GM03348 (cell line): Measurements from ENCODE around the gene GPR157.
"Not testable (repeated sequence)": the region's sequence is repeated elsewhere in the genome, so short reads cannot be mapped to it uniquely, and the experiment has no call there.

Experiments used
- DNase-seq: peaks from one replicate; pipeline ENCODE4 v3.0.0; 2012; ENCODE audit warnings: low spot score

Gene GPR157

DNA sequence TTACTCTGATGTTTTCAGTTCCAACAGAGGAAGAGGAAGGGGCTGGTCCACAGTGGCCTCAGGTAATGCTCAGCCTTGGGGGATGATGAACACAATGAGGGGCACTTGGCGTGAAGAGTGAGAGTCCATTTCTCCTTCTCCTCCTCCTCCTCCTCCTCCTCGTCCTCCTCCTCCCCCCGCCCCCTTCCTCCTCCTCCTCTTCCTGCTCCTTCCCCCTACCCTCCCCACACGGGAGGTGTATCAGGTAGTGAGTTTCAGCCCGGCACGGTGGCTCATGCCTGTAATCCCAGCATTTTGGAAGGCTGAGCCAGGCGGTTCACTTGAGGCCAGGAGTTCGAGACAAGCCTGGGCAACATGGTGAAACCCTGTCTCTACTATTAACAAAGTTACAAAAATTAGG, 17.3 kb upstream of the GPR157 start:
- DNase-seq = no peak

DNA sequence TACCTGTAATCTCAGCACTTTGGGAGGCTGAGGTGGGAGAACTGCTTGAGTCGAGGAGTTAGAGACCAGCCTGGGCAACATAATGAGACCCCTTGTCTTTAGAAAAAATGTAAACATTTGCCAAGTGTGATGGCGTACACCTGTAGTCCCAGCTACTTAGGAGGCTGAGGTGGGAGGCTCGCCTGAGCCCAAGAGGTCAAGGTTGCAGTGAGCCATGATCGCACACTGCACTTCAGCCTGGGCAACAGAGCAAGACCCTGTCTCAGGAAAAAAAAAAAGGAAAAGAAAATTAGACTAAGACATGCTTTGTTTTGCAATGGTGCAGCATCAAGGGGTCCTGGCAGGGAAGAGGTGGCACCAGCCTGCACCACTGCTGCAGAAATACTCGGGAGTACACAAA, 16.8 kb upstream of the GPR157 start:
- DNase-seq = no peak

DNA sequence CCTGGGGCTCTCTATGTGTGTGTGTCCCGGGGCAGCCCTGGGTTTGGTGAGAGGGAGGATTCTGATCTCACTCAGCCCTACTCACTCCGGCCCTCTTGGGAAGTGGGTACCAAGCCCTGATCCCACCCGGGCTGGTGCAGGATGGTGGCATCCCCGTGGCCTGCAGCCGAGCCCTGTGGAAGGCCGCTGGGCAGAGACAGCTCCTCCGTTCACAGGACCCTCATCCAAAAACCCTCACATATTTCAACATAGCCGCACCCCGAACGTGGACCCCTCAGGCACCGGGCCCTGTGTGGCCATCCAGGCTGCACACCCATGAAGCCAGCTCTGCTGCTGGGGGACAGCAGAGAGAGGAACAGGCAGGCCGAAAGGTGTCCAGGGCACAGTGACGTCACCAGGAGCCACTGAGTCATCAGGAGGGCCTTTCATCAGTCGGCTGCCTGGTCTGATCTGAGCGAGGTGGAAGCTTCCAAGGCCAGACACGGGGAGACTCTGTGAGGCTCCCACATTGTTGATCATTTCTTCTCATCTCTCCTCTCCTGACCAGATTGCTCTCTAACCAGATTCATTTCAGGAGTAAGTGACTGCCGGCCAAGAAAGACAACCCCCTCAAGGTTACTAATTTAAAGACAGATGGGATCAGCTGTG, 16.2 kb upstream of the GPR157 start:
- DNase-seq = peak; percentile 46

GRCh38 chr1:9144494-9144893, 15.6 kb upstream of the GPR157 start:
- not testable (repeated sequence) for DNase-seq

DNA sequence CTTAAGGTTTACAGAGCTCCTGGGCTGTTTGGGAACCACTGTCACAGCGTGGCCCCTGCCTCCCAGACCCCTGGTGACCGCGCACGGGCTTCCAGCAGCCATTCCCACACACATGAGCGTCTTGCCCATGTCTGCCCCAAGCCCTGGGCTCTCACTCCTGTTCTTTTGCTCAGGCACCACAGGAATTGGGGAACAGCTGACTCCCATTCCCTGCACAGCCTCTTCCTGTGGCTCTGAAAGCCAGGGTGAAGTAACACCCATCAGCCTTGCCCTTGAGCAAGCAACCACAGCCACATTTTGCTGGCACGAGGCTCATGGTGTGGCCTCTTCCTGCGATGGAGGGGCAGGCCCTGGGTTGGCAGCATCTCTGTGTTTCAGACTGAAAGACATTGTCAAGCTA, 14.3 kb upstream of the GPR157 start:
- peak; percentile 83 for DNase-seq

- DNase-seq = no peak
Measured at GRCh38 chr1:9139930-9140329, 11.0 kb upstream of the GPR157 start.

DNA sequence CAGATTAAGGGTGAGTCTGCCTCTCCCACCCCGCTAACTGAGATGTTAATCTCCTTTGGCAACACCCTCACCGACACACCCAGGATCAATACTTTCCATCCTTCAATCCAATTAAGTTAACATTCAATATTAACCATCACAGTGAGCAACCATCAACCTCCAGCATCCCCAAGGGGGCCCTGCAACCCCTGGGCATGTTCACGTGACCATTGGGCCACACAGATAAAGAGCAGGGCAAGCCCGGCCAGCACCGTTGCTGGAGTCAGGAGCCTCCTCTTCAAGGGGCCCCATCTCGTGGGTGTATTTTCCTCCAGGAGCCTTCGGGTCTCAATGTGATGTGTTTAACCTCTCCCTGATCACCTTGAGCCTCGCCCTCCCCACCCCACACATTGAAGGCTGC, 8.0 kb upstream of the GPR157 start:
- DNase-seq = no peak

- DNase-seq = no peak
Measured at GRCh38 chr1:9135073-9135836, 6.4 kb upstream of the GPR157 start.

DNA sequence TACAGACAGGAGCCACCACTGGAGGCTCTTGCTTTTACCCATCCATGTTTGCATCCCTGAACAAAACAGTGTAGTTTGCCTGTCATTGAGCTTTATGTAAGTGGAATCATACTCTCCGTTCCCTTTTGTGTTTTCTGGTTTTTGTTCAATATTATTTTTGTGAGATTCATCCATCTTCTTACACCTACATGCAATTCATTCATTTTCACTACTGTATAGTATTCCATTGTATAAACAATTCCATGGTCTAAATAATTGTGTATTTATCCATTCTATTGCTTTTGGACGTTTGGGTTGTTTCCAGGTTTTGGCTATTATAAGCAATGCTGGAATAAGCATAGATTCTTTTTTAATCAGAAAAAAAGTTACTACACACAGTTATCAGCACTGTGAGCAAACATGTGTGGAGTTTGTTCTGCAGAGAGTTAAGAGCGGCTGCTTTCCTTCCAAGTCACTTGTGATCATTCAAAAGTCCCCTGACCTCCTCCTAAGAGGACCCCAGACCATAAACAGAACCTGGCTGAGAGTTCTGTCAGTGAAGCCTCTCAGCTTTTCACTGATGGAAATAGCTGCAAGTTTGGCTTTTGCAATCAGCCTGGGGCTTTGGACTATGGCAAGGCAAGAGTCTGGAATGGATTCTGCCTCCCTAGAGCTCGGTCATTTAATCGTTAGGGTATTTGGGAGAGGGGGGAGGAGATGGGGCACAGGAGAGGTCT, 5.1 kb upstream of the GPR157 start:
- DNase-seq = no peak

GRCh38 chr1:9129266-9130041, 552 bp upstream of the GPR157 start:
- DNase-seq = peak; percentile 85

DNA sequence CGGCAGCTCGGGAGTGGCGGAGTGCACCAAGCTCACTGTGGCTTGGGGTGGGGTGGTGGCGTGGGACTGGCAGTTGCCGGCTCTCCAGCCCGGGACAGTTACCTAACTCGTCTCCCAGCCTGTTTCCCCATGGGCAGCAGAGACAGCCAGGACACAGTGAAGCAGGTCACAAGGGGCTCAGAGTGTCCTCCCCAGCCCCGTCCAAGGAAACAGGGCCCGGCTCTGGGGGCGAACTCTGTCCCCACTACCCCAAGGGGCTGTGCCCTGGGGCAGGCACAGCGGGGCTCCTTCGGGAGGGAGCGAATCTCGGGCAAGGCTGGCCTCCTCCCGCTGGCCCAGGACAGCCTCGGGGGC, 759 bp downstream of the GPR157 start:
- no peak for DNase-seq

DNA sequence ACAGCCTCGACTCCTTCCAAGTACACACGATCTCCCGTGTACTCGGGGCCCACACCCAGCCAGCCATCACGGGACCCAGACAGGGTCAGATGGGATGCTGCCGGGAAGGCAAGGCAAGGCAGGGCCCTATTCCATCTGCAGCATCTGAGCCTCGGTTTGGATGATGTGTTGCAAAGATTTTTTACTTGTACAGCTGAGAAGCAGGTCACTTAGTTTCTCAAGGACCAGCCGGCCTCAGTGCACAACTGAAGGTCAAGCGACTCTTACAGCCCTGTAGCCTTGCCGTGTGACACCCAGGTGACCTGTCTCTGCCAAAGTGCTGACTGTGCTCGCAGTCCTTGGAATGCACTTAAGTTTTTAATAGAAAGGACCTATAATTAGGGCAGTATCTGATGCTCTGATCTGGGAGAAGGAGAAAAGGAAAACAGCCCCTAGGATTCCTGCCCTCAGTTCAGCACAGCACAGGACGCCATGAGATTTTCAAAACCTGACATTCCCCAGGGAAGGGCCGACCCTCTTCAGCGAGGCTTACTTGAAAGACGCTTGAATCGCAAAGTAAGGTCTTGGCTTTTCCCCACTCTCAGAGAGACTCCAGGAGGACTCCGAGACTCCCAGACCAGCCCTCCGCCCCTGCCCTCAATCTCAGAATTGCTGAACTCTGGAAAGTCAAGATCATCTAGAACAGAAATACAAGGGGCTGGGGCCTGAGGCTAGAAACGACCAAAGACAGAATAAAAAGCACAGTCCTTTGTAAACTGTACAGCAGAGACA, 1.3 kb downstream of the GPR157 start:
- DNase-seq = no peak

DNA sequence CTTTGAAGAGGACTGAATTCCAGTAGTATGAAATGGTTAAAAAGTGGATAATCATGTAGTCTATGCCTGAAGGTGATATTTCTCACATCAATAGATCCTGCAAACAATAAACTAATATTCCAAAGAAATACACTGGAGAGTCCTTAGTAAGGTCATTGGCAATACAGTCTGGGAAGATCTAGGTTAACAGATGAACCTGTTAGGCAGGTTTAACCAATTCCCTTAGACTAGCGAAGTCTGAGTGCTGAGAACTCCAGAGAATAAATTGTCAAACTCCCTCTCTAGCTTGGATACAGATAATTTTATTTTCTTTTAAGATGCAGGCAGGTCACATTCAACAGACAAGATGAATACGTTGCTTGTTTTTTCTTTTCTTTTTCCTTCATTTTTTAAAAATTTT, 2.4 kb downstream of the GPR157 start:
- no peak for DNase-seq

GRCh38 chr1:9125847-9126246, 3.1 kb downstream of the GPR157 start:
- not testable (repeated sequence) for DNase-seq

DNA sequence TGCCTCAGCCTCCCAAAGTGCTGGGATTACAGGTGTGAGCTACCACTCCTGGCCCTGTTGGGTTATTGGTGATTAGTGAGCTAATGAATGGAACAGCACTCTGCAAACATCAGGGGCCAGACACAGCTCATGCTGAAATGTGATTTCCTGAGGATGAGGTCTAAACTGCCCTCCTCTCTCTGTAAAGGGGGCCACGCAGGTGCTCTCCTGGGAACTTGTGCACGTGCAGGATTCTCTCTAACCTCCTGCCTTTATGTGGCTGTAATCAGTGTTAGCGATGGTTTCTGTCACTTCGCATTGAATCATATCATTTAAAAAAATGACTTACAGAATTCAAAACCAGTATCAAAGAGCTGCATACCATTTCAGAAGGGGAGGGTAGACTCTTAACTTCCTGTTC, 3.6 kb downstream of the GPR157 start:
- no peak for DNase-seq

DNA sequence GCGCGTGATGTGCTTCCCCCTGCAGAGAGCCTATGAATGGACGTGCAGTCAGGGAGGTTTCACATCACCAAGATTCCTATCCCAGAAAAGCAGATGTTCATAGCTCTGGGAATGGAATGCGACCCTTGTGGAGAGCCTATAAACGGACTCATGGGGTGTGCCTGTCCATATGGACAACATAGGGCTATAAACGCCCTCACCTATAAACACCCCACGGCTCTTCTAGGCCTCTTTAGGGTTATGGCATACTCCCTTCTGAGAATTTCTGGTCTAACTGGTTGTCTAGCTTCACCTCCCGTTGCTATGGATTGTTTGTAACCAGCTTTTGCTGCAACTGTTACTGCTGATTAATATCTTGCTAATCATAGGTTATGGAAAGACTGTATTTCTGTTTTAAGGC, 4.5 kb downstream of the GPR157 start:
- DNase-seq = not testable (repeated sequence)

GRCh38 chr1:9123665-9124064, 5.2 kb downstream of the GPR157 start:
- not testable (repeated sequence) for DNase-seq

- no peak for DNase-seq
Measured at GRCh38 chr1:9121496-9122409, 7.1 kb downstream of the GPR157 start.

- no peak for DNase-seq
Measured at GRCh38 chr1:9120312-9120958, 8.5 kb downstream of the GPR157 start.

DNA sequence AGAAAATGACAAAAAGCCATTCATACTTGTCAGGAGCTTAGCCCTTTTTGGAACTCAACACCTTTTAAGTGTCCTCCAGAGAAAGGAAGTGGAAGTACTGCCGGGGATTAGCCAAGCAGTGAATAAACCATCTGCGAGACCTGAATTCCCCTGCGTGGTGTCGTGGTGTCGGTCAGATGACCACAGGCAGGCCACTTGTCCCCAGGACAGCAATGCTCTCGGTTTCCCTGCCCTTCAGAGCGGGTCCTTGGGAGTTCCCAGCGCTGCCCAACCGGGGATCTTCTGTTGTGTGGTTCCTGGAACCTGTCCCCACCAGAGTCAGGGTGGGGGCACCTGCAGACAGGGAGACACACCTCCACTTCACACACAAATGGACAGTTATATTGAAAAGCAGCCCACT, 9.2 kb downstream of the GPR157 start:
- DNase-seq = no peak
